HFFc6 (cell line): ENCODE results near the gene CASR. TPM values are rescaled to one million over a fixed set of nuclear protein-coding genes. Genes with fewer than 3 reads are reported as not detected.

ENCODE experiments used
- DNase-seq: peaks from one replicate; pipeline ENCODE4 v3.0.0-alpha.2; 2018
- H3K27ac Mint-ChIP-seq: 2 replicates; pipeline ENCODE4 v1.8.0; 2020; ENCODE audit warnings: mild to moderate bottlenecking, mixed read lengths
- H3K27me3 Mint-ChIP-seq: 2 replicates; pipeline ENCODE4 v1.8.0; 2021; ENCODE audit warnings: mild to moderate bottlenecking, moderate library complexity, mixed read lengths; ENCODE audit not compliant: insufficient read depth
- H3K36me3 Mint-ChIP-seq: 2 replicates; pipeline ENCODE4 v1.8.0; 2021; ENCODE audit warnings: low read depth, mixed read lengths
- H3K4me1 Mint-ChIP-seq: 2 replicates; pipeline ENCODE4 v1.8.0; 2020; ENCODE audit warnings: low read depth, mixed read lengths
- H3K4me3 Mint-ChIP-seq: 2 replicates; pipeline ENCODE4 v1.8.0; 2020; ENCODE audit warnings: mild to moderate bottlenecking, moderate library complexity, mixed read lengths
- H3K9me3 Mint-ChIP-seq: 2 replicates; pipeline ENCODE4 v1.8.0; 2020; ENCODE audit warnings: mild to moderate bottlenecking, mixed read lengths
- total RNA-seq, 6 experiments: library from RNA; stranded (reverse); fragmentation: NEBNext Ultra II Directional; extraction: Animal tissue kit (Norgen Biotek cat#: 25700); gene quantifications; 2 replicates in 1 of 6; 3 replicates in 5 of 6; pipeline ENCODE4 v1.2.3, GENCODE V29; 2021
- TF ChIP-seq, protein P1 (sequence below): fragments of 200-600 bp; sonication (generic); IDR thresholded peaks from 2 replicates; pipeline ENCODE4 v1.5.0; 2021; ENCODE audit warnings: antibody characterized with exemption, mild to moderate bottlenecking

The CASR gene
- total RNA-seq, 6 experiments from 2014 or later = 0.03 TPM; not detected in 5

DNA sequence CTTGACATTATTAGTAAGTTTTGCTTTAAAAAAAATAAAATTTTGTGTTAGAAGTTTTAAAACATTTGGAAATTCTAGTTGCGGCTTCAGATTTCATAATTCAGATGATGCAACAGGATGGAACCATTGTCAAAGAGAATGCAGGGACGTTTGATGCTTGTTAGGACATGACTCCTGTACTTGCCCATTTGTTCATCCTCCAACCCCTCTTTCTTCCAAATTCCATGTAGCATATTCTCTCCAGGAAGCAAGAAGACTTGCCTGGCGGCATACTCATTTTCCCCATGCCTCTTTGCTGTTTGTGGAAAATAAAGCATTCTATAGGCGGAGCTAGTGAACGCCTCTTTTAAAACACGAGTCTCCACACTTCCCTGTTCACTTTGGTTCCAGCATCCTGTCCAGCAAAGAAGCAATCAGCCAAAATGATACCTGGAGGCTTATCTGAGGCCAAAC, 141.4 kb downstream of the CASR start, which contains the start of gene CSTA:
Gene CSTA (plus strand): TSS at position 378 of the 453 bp plus-strand sequence. CDS start 45 bp downstream, at position 423.
- no peak within 1 kb of the TSS for H3K27ac Mint-ChIP-seq
- H3K36me3 Mint-ChIP-seq = no peaks in the 10 kb centered on the region
- H3K9me3 Mint-ChIP-seq = no peaks in the 10 kb centered on the region
- H3K4me3 Mint-ChIP-seq = no peak within 1 kb of the TSS
- TF ChIP-seq, protein P1, sequence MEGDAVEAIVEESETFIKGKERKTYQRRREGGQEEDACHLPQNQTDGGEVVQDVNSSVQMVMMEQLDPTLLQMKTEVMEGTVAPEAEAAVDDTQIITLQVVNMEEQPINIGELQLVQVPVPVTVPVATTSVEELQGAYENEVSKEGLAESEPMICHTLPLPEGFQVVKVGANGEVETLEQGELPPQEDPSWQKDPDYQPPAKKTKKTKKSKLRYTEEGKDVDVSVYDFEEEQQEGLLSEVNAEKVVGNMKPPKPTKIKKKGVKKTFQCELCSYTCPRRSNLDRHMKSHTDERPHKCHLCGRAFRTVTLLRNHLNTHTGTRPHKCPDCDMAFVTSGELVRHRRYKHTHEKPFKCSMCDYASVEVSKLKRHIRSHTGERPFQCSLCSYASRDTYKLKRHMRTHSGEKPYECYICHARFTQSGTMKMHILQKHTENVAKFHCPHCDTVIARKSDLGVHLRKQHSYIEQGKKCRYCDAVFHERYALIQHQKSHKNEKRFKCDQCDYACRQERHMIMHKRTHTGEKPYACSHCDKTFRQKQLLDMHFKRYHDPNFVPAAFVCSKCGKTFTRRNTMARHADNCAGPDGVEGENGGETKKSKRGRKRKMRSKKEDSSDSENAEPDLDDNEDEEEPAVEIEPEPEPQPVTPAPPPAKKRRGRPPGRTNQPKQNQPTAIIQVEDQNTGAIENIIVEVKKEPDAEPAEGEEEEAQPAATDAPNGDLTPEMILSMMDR = no peak
- H3K27me3 Mint-ChIP-seq = no peaks in the 10 kb centered on the region; the same call in none of the 2 replicates
- DNase-seq = no peak
- H3K4me1 Mint-ChIP-seq = peaks cover 5% of the 10 kb centered on the region; the same call in 1 of the 2 replicates

DNA sequence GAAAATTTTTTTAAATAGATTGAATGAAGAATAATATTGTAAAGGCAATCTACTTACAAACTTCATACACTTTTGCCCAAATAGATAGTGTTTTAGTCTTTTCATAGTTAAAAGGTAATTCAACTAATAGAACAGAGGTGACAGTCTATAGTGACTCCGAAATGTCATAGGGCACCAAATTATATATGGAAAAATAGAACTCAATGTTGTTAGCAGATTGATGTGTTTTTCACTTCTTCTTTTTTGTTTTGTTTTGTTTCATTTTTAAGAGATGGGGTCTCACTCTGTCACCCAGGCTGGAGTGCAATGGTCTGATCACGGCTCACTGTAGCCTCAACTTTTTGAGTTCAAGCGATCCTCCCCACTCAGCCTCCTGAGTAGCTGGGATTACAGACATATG, 142.3 kb downstream of the CASR start:
- Mint-ChIP-seq H3K4me1 (peaks cover 5% of the 10 kb centered on the region; the same call in 1 of the 2 replicates), H3K27me3 (no peaks in the 10 kb centered on the region; the same call in none of the 2 replicates), H3K9me3 (no peaks in the 10 kb centered on the region), H3K36me3 (no peaks in the 10 kb centered on the region), H3K27ac (no peak overlapping the region), H3K4me3 (no peak overlapping the region)
- TF ChIP-seq, protein P1 = no peak
- no peak for DNase-seq

DNA sequence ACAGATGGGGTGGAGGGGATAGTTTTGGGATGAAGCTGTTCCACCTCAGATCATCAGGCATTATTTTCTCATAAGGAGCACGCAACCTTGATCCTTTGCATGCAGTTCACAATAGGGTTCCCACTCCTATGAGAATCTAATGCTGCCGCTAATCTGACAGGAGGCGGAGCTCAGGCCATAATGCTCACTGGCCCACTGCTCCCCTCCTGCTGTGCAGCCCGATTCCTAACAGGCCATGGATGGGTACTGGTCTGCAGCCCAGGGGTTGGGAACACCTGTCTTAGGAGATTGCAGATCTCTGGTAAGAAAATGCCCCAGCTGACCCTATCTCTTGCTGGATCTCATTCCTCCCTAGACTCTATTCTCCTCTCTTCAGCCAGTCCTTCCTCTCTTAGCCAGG, 148.4 kb downstream of the CASR start:
- H3K9me3 Mint-ChIP-seq = no peaks in the 10 kb centered on the region
- no peaks in the 10 kb centered on the region for H3K36me3 Mint-ChIP-seq
- no peak overlapping the region for H3K27ac Mint-ChIP-seq

DNA sequence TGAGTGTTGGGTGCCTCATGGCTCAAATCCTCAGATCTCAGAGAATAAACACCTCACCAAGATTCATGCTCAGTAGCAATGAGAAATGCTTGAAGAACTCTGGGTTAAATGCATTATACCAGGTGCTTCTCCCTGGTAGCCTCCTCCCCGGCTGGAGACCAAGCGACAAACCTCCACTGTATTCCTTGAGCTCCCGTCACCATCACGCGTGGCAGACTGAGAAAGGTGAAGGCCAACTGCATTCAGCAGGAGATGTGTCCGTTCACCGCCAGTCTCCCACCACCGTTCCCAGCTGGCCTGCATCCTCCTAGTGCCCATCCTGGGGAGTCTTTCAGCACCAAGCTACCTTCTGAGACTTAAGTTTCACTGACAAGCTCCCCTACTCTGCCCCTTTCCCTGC, 149.1 kb downstream of the CASR start:
- H3K36me3 Mint-ChIP-seq = no peaks in the 10 kb centered on the region
- no peak for DNase-seq

More for the DNA sequence above, 148.4 kb downstream of the CASR start:
- no peak for DNase-seq
- Mint-ChIP-seq H3K27me3 (peaks cover 19% of the 10 kb centered on the region), H3K4me3 (no peak overlapping the region), H3K4me1 (no peaks in the 10 kb centered on the region)
- TF ChIP-seq, protein P1 = no peak

More for the DNA sequence above, 149.1 kb downstream of the CASR start:
- Mint-ChIP-seq H3K4me3 (no peak overlapping the region), H3K27me3 (peaks cover 19% of the 10 kb centered on the region), H3K9me3 (no peaks in the 10 kb centered on the region), H3K4me1 (no peaks in the 10 kb centered on the region), H3K27ac (no peak overlapping the region)
- TF ChIP-seq, protein P1 = no peak

Other genes with a start within 250 kb of the CASR start
- not detected for gene ILDR1, start 161.4 kb upstream of the CASR start, total RNA-seq
- gene CD86, start 128.3 kb upstream of the CASR start, total RNA-seq = not detected
- under 1 TPM; 0.29 to 0.88 (median 0.49) TPM for gene CSTA, start 141.6 kb downstream of the CASR start, total RNA-seq
- 10 to 100 TPM; 29.8 to 43.6 (median 40.6) TPM for gene MIX23, start 199.6 kb downstream of the CASR start, total RNA-seq
- 10 to 100 TPM; 28.4 to 37.5 (median 31.5) TPM for gene FAM162A, start 200.5 kb downstream of the CASR start, total RNA-seq
- gene WDR5B, start 232.4 kb downstream of the CASR start, total RNA-seq = 1 to 10 TPM; 4.6 to 5.8 (median 5.4) TPM